ENCODE results near the gene SLC39A1.

The SLC39A1 gene

DNA sequence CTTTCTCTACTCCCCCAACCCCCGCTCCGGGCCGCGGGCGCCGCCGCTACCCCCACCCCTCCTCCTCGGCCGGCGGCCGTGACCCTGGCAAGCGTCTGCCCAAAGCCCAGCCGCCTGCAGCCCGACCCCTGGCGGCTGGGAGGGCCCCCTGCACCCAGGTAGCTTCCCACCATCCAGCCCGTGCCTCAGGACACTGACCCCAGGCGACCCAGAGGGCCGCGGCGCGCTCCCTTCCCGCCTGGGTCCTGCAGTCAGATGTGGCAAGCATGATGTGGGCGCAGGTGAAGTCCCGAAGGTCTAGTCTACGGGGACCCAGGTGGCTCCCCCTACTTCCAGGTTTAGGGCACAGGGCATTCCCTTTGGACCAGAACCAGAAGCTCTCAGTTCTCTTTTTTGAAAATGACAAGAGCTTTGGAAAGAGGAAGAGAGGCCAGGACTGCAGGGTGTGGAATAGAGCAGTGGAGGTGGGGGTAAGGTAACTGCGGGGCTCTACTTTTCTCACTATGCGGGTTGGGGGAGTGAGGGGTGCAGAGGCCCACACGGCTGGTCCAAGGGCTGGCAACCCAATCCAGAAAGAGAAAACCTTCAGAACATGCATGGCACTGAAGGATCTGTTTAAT is 16.6 kb downstream of the SLC39A1 start, which contains the start of gene DENND4B:
TSS of gene DENND4B (minus strand) at position 97 of the 620 bp plus-strand sequence. CDS start 2,344 bp downstream, outside the sequence.
- DNase-seq, result peak; percentile 36

DNA sequence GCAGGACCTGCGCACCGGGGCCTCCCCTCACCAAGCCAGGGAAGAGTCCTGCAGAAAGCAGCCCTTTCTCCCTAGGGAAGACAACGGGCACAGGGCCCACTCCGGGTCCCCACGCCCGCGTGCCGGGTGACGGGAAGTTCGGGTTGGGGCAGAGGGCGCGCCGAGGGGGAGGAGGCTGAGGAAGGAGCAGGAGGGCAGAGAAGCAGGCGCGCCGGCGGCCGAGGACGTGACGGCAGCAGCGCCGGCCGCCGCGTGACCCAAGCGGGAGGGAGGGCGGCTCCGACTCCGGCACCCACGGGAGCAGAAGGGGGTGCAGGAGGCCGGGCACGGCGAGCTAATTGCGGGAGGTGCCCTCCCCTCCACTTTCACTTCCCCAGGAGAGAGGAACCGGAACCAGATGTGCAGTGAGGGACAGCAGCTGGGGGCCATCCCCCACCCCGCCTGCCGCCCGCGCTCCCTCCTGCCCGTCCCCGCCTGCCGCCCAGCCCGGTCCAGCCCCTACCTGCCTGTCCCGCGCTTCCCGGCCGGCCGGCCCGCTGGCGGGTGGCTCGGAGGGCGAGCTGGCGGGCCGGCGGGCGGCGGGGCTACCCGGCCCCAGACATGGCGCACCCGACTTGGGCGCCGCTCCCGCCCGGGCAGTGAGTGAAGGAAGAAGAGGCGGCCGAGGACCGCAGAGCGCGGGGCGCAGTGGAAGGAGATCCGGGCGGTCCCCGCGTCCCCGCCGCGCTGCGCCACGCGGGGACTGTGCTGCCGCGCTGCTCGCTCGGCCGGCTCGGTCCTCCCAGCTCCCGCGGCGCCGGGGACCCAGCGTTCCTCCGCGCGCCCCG is 17.3 kb downstream of the SLC39A1 start:
- no peak for DNase-seq

DNA sequence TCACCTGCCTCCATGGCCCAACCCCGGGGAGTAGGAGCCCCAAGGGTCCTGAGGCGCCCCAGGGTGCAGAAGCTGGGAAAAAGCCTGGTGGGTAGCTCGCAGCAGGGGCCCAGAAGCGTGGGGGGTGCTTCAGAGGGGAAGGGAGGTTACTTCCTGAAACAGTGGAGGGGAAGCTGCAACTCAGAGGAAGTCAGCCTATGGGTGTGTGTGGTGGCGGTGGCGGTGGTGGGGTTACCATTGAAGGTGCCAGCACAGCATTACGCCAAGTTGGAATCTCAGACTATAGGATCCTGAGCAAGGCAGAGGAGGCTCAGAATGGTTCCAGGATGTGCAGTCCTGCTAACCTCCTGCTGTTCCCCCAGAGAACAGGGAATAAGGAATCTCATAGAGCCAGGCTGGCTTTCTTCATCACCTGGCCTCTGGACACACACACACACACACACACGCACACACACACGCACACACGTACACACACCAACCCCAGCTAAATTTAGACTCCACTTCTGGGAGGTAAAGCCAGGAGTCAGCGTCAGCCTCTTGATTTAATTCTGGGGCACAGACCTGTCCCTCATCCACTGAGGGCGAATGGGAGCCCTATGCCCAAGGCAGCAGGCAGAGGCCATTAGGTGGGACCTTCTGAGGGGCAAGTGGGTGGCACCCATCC is 18.1 kb downstream of the SLC39A1 start:
- no peak for DNase-seq

DNA sequence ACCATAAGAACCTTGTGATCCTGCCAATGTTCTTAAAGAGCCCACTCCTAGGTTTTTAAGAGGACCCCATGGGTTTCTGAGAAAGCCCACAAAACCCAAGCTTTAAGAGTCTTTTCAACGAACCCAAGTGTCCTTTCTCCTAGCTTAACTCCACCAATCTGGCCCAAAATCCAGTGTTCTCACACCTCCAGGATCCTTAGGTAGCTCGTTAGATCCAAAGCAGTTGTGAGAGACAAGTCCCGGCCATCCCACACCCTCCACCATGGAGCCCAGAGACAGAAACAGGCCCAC is 18.6 kb downstream of the SLC39A1 start:
- DNase-seq, result no peak

DNA sequence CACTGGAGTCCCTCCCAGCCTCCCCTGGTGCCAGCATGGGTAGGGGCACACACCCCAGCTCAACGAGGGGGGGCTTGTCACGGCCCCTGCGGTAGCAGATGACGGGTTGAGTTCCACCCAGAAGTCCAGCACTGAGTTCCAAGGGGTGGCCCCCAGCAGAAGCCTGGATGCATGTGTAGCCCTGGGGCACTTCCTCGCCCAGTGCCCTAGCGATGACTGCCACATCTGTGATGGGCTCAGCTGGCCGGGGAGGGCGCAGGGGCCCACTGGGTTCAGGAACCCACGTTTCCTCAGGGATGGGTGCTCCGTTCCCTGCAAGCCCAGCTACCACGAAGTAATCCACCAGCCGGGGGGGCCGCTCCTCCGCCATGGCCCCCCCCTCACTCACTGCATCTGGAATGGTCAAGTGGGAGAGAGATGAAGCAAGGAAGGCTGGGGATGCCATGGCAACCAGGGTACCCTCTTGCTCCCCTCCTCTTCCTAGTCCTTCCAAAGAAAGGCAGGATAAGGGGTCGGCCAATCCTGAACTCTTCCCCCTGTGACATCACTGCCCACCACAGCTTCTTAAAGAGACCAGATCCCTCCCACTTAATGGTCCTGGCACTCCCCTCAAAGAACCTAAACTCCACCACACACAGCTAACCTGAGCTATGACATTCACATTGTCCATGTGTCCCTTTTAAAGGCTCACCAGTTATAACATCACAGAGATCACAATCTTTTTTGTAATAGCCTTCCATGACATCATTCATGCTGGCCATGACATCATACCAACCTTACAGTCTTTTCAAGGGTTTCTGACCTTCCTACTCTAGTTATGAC is 19.1 kb downstream of the SLC39A1 start:
- no peak for DNase-seq

DNA sequence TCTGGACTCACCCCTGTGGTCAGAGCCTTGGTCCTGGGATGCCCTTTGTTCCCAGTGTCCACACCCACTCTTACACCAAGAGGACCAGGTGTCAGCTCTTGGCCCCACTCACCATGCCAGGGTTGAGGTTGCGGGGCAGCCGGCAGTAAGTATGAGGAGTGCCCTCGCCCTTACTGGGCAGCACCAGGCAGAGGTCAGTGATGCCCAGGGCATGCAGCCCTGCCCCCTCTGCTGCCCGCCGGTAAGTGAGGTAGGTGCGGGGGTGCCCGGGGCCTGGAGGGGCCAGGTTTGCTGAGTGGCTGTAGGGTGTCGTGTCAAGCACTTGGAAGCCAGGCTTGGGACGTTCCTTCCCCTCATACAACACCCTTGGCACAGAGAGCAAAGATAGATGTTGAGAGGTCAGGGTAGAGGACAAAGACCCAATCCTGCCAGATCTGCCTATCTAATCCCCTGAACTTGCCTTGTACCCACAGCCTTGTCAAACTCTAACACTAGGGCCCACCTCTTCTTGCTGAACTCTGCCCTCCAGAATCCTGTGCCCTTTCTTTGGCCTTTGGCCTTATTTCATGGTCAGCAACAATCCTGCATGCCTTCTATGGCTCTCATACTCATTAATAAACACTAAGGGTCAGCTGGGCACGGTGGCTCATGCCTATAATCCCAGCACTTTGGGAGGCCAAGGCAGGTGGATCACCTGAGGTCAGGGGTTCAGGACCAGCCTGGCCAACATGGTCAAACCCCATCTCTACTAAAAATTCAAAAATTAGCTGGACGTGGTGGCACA is 20.4 kb downstream of the SLC39A1 start:
- no peak for DNase-seq

DNA sequence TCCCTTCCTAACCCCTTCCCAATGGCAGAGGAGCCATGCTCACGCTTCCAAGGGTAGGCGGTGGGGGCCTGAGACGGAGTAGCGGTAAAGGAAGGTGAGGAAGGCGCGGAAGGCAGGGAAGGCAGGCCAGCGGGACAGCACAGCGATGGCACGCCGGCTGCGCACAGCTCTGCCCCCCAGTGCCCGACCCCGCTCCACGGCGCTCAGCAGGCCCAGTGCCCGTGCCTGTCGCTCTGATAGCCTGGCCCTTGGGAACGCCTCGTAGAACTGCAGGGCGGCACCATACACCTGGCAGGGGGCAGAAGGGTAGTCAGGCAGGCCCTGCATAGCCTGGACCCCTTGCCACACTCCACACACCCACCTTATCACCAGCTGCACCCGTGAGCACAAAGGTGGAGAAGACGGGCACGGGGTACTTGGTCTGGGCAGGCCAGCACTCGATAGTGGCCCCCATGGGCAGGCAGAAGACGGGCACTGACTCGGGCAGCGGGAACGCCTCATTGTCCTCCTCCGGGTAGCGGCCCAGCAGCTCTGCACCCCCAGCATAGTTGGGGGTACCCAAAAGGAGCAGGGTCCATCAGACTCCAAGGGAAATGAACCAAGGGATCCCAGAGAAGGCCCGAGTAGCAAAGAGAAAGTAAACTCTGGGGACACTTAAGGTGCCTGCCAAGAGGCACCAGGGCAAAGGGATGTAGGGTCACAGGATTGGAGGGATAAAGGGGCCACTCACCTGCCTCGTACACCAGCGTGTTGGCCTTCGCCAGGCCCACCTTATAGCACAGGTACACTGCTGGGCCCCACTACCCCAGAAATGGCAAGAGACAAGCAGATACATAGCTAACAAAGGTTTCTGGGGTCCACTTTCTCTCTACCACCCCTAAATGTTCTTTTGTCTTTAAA is 21.3 kb downstream of the SLC39A1 start:
- DNase-seq, result no peak

DNA sequence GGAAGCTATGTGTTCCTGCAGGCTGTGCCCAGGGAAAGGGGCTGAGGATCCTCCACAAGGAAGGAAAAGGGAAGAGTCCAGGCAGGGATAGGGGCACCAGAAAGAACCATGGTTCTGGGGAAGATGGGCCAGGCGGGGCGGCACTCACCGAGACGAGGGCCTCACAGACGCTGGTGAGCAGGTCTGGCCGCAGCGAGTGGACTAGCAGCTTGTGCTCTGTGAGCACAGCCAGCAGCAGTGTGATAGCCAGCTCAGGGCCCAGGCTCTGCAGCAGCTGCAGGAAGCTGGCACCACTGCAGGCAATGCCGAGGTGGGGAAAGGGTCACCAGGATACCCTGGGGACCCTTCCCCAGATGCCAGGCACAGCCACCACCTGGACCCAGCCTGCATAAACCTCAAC is 22.6 kb downstream of the SLC39A1 start:
- no peak for DNase-seq

DNA sequence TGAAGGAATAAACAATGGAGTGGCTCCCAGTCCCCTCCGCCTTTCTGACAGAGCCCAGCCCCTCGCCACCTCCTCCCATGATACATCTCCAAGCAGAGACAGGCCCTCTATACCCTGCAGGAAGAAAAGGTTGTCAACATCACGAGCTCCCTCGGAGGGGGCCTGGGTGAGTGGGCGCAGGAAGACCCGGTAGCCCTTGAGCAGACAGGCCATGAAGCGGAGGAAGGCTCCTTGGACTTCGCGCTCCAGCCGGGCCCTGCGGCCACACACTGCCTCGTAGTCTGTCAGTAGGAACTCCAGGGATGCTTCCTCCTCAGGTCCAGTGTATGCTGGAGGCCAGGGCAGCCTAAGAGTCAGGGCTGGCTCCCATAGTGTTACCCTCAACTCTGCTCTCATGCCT is 23.9 kb downstream of the SLC39A1 start:
- no peak for DNase-seq

DNA sequence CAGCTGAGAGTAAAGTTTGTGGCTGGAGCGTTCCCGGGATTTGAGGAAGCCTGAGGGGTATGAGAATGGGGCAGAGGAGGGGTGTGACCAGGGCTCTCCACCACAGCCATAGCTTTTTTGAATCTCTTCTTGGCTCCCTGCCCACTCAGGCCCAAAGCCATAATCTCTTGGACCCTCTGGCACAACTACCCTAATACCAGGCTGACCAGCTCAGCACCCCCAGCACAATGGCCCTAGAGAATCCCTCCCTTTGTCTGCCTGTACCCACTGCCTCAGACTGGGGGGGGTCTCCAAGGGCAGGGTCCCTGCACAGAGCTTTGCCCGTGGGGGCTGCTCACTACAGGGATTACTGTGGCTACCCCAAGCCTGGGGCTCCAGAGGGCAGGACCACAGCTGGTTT is 24.3 kb downstream of the SLC39A1 start:
- DNase-seq, result no peak

DNA sequence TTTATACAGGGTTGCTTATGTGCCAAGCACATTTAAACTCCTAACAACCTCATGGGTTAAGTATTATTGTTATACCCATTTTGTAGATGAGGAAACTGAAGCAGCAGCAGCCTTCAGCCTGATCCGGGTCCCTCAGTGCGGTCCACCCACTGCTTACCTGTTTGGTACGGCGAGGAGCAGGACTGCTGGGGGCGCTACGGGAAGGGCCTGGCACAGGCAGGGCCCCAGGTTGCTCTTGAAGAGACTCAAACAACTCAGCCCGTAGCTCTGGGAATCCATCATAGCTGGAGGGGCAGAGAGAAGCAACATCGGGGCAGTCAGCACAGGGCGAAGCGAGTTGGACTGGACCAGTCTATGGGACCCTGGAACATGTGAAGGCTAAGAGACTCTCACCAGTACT is 26.0 kb downstream of the SLC39A1 start:
- no peak for DNase-seq

DNA sequence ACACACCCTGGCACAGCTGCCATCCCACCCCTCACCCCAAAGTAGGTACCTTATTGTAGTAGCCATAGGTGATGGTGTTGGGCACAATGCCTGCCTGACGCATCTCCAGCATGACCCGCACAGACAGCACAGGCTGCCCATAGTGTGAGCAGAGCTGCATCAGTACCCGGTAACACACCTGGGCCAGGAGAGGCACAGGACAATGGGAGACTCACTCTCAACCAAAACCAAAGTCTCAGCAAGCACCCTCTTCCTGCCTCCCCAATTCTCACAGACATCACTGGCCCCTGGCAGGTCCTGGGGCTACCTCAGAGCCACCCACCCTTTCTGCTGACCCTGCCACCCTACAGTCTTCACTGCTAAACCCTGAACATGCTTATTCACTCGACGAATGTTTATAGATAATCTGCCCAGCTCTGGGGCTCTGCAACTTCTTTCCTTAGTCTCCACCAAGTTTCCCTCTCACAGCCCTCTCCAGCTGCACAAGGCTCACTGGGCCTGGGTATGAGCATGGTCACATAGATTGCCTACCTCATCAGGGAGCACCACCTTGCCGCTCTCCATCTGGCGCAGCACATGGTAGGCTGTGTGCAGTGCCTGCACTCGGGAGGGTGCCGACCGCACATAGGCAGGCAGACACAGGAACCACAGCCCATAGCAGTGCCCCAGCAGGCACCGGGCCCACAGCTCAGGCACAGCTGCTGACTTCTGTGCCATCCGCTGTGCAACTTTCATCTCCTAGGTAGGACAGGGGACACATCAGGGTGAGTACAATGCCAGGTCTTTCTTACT is 27.1 kb downstream of the SLC39A1 start:
- DNase-seq, result no peak

DNA sequence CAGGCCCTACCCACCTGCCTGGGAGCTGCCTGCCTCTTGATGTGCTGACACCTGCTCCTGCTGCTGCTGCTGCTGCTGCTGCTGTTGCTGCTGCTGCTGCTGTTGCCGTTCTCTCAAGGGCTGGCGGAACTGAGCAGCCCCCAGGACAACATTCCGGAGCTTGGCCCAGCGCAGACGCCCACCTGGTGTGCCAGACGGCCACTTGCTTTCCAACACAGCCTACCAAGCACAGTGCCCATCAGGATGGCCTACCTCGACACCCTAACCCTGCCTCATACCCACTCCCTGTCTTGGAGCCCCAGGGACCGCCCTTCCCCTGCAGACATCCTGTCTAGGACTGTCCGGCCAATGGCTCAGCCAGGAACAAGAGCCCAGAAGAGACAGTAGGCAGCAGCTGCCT is 28.6 kb downstream of the SLC39A1 start:
- DNase-seq, result no peak

DNA sequence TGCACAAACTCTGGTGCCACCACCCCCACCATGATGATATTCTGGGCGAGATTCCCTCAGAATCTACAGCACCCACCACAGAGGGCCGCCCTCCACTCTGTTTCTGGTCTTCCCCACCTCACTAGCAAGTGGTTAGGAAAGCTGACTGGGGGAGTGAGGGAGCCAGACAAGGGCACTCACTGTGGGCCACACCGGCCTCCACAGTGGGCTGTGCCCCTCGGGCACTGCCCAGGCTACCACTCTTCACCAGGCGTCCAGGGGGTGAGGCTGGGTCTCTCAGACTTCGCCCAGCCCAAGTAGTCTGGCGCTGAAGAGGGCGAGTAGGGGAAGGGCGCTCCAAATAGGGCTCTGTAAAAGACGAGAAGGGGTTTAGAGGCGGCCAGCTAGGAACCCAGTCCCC is 29.4 kb downstream of the SLC39A1 start:
- DNase-seq, result no peak

DNA sequence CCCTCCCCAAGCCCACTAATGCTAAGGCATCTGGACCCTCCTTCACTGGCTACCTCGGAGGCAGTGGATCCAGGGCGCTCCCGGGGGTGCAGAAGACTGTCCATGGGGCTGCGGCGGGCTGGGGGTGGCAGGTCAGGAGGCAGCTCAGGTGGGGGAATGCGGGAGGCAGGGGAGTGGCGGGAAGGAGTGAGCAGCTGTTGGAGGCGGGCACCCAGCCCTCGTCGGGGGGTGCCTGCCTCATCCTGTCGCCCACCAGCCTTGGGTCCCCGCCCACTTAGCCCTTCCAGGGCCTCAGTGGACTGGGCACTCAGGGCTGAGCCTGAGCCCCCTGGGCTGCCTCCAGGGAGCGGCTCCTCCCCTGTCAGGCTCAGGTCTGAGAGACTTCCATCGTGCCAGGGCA is 29.9 kb downstream of the SLC39A1 start:
- no peak for DNase-seq

DNA sequence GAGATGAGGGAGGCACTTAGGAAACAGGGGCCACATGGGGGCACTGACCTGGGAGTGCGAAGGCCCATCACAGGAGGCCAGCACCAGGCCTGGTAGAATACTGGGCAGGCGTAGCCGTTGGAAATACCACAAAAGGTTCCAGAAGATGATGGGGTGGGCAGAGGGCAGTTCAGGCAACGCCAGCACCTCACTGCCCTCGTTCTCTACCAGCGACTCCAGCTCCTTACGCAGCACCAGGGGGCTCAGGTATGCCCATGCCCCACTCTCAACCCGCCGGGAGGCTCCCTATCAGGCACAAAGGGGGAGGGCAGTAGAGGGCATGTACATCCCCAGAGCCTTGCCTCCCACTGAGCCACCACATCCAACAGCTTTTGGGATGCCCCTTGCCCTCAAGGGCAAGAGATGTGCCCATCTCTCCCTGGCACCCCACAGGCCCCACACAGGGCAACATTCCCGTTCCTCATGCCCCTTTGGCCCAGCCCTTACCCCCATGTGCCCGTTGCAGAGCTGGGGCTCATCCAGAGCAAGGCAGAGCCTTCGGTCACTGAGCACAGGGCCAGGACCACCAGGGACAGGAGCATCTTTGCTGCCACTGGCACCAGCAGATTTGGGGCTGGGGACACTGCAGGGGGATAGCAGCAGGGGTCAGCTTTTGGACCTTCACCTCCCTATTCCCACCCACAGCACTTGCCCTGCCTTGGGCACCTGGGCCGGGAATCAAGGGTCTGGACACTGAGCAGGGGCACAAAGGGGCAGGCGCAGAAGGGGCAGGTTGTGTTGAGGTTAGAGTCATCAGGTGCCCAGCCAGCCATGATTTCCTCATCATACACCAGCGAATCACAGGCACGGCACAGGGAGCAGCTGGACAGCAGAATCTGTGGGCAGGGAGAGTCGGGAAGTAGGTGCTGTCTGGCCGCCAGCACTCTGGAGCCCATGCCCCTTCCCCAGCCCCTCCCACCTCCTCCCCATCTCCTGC is 30.9 kb downstream of the SLC39A1 start:
- no peak for DNase-seq

DNA sequence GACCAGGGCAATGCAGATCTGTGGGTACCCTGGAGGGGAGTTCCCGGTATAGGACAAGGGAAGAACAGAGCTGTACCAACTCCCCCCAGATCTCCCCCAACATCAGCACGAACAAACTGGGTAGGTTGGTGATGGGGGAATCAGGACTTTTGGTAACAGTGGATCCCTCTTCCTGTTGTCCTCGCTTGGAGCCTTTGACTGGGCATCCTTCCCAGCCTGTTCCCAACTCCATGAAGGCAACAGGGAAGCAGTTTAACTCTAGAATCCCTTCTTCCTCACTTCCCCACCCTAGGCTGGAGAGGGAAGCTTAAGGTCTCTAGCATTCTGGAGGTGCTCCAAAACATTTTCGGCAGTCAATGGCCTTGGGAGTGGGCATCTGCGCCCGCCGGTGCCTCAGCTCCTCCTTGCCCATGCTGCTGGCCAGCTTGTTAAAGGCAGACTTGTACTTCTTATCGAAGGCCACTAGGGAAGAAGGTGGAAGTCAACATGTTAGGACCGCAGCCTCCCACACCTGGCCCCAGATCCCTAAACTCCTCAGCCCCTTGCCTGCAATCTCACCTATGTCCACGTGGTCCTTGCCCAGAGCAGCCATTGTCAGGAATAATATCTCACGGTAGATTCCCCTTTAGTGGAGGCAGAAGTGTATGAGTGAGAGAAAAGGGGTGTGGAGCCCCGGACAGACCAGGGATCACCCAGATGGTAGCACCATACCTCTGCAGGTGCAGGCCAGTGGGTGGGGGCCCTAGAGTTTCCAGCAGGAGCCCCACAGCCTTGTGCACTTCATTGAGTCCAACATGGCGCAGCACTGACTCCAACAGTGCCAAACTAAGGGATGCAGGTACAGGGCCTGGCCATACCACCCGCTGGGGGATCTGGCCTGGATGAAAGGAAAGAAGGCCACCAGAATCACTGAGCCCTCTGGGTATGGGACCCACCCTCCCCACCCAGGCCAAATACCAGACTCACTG is 33.1 kb downstream of the SLC39A1 start:
- DNase-seq, result no peak

DNA sequence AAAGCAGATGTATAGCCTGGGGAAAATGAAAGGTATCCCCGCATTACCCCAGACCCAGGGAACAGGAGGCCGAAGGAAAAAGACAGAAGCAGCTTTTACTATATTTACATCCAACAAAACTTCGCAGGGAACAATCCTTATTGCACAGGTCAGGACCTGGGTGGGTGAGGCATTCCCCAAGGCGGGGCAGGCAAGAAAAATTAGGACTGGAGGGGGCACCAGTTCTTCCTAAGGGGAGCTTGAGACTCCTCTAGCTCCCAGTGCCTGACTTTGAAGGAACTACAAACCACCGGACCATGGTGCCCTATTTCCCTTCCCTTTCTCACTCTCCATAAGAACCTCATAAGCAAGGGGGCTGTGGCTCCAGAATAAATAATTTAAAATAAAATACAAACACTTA is 33.9 kb downstream of the SLC39A1 start:
- no peak for DNase-seq

Measured in NCI-H187 treated with DMSO at 0.1 percent for 48 hours (cell line).